Glomerular endothelial cell (primary cell): ENCODE data around the gene NPW. TPM values are rescaled to one million over a fixed set of nuclear protein-coding genes. Genes with fewer than 3 reads are reported as not detected.

Source experiments
- DNase-seq: peaks from one replicate; pipeline ENCODE4 v3.0.0-alpha.2; 2011; ENCODE audit warnings: low read depth, low spot score; ENCODE audit errors: extremely low read depth
- total RNA-seq: library from RNA; depleted of rRNA; stranded (reverse); fragments of >200 nt; gene quantifications from 2 replicates; pipeline ENCODE4 v1.2.3, GENCODE V29; 2015

The NPW gene
- total RNA-seq, 1 donor from 2014 or later = 0.35 TPM

GRCh38 chr16:2046893-2047329 is 27.3 kb downstream of the NPW start:
- DNase-seq = no peak

GRCh38 chr16:2047330-2048115 is 27.9 kb downstream of the NPW start, which contains the start of the genes NTHL1 and TSC2:
Gene NTHL1 (minus strand): TSS chr16:2047834. CDS start chr16:2047823, 11 bp downstream.
Gene TSC2 (plus strand): TSS chr16:2047985. CDS start chr16:2048616, 631 bp downstream.
- DNase-seq = peak; percentile 61

GRCh38 chr16:2048116-2048543 is 28.5 kb downstream of the NPW start:
- DNase-seq = no peak

GRCh38 chr16:2053211-2053610 is 33.6 kb downstream of the NPW start:
- no peak for DNase-seq

GRCh38 chr16:2053897-2054296 is 34.3 kb downstream of the NPW start:
- no peak for DNase-seq

- DNase-seq = no peak
These were observed 35.1 kb downstream of the NPW start for GRCh38 chr16:2054543-2055245.

- no peak for DNase-seq
These were observed 36.5 kb downstream of the NPW start for GRCh38 chr16:2056077-2056476.

GRCh38 chr16:2056681-2057407 is 37.3 kb downstream of the NPW start:
- no peak for DNase-seq

- DNase-seq = no peak
These were observed 37.9 kb downstream of the NPW start for GRCh38 chr16:2057438-2057837.

GRCh38 chr16:2058420-2058819 is 38.8 kb downstream of the NPW start:
- DNase-seq = no peak

GRCh38 chr16:2058872-2059271 is 39.3 kb downstream of the NPW start:
- no peak for DNase-seq

GRCh38 chr16:2060346-2060745 is 40.8 kb downstream of the NPW start:
- no peak for DNase-seq

- no peak for DNase-seq
These were observed 41.4 kb downstream of the NPW start for GRCh38 chr16:2061023-2061422.

GRCh38 chr16:2061526-2061925 is 41.9 kb downstream of the NPW start:
- no peak for DNase-seq

GRCh38 chr16:2062801-2063200 is 43.2 kb downstream of the NPW start:
- DNase-seq = no peak

GRCh38 chr16:2063861-2064260 is 44.3 kb downstream of the NPW start:
- DNase-seq = no peak

- DNase-seq = no peak
These were observed 44.9 kb downstream of the NPW start for GRCh38 chr16:2064368-2064945.

GRCh38 chr16:2066139-2066538 is 46.6 kb downstream of the NPW start:
- no peak for DNase-seq
